ENCODE measurements around the gene RABGAP1.
A peak's percentile ranks its signal among the peaks of the same experiment; 100 is the strongest.

The RABGAP1 gene

DNA sequence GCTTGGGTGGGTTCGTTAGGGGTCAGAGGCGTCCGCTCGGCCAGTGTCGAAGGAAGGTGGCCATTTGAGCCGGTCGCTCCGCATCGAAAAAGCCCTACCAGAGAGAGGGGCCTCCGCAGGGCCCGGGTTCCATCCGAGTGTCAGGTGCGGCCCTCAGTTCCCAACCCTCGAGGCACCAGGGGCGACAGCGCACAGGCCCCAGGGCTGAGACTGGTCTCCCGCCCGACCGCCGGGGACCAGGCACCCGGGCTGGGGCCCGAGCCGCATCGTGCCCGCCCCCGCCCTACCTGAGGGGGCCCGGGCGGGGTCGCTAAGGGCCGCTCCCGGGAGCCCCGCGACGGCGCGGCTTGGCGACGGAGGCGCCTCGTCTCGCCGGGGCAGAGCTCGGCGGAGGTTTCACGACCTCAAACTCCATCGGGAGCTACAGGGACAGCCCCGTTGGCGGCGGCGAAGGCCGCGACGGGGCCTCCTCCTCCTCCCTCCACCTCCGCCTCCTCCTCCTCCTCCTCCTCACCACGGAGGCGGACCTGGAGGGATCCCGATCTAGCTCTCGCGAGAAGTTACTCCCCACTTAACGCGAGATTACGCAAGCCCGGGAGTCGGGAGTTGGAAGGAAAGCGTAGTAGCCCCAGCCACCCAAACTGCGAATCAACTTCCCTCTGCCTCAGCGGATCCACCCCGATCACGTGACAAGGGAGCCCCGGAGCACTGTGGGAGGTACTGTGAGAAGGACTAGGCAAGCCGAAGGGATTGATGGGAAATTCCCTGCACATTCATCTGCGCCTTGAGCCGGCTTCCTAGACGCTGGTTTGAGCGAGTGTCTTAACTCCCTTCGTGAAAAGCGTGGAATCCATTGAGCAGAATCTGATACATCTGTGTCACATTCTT, 35.8 kb upstream of the RABGAP1 start, which contains the start of gene RC3H2 (continued):
- TF ChIP-seq, protein P1, sequence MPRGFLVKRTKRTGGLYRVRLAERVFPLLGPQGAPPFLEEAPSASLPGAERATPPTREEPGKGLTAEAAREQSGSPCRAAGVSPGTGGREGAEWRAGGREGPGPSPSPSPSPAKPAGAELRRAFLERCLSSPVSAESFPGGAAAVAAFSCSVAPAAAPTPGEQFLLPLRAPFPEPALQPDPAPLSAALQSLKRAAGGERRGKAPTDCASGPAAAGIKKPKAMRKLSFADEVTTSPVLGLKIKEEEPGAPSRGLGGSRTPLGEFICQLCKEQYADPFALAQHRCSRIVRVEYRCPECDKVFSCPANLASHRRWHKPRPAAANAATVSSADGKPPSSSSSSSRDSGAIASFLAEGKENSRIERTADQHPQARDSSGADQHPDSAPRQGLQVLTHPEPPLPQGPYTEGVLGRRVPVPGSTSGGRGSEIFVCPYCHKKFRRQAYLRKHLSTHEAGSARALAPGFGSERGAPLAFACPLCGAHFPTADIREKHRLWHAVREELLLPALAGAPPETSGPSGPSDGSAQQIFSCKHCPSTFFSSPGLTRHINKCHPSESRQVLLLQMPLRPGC (tag by site-specific recombination; IDR thresholded peaks at IDR 0.05) = no peak
- TF ChIP-seq ZNF19 (tag by site-specific recombination; IDR thresholded peaks at IDR 0.05; ENCODE audit: low read depth) (no peak), ZNF561 (tag by site-specific recombination; IDR thresholded peaks at IDR 0.05; ENCODE audit: borderline replicate concordance) (peak; percentile 62; the same call in 1 of the 2 replicates), ZNF423 (tag by site-specific recombination; IDR thresholded peaks at IDR 0.05) (no peak), ZNF664 (tag by site-specific recombination; IDR thresholded peaks at IDR 0.05) (no peak), ZNF37A (tag by site-specific recombination; IDR thresholded peaks at IDR 0.05) (no peak), ZNF416 (tag by site-specific recombination; IDR thresholded peaks at IDR 0.05) (no peak), ZNF132 (tag by site-specific recombination; IDR thresholded peaks at IDR 0.05; ENCODE audit: borderline replicate concordance) (no peak), ZNF549 (tag by site-specific recombination; IDR thresholded peaks at IDR 0.05) (no peak), ZSCAN30 (tag by site-specific recombination; IDR thresholded peaks at IDR 0.05) (peak; percentile 60; the same call in 1 of the 2 replicates), ZNF830 (tag by site-specific recombination; IDR thresholded peaks at IDR 0.05; ENCODE audit: low read depth) (no peak), ZNF433 (tag by site-specific recombination; IDR thresholded peaks at IDR 0.05; ENCODE audit: low read depth) (no peak), ZNF169 (tag by site-specific recombination; IDR thresholded peaks at IDR 0.05) (no peak), OSR2 (tag by site-specific recombination; IDR thresholded peaks at IDR 0.05) (no peak), ZNF2 (tag by site-specific recombination; IDR thresholded peaks at IDR 0.05) (no peak), ZNF394 (tag by site-specific recombination; IDR thresholded peaks at IDR 0.05; ENCODE audit: borderline replicate concordance) (no peak), ZIC2 (tag by site-specific recombination; IDR thresholded peaks at IDR 0.05) (no peak), ZFHX2 (tag by site-specific recombination; conservative IDR thresholded peaks at IDR 0.05) (peak; percentile 98), ZNF791 (tag by site-specific recombination; IDR thresholded peaks at IDR 0.05) (no peak), ZNF544 (tag by site-specific recombination; IDR thresholded peaks at IDR 0.05) (no peak), ZNF23 (tag by site-specific recombination; IDR thresholded peaks at IDR 0.05; ENCODE audit: borderline replicate concordance) (no peak), ZFP41 (tag by site-specific recombination; IDR thresholded peaks at IDR 0.05; ENCODE audit: borderline replicate concordance) (no peak), ZNF792 (tag by site-specific recombination; IDR thresholded peaks at IDR 0.05) (no peak), SP2 (tag by site-specific recombination; IDR thresholded peaks at IDR 0.05) (peak; percentile 83), ZNF785 (tag by site-specific recombination; IDR thresholded peaks at IDR 0.05) (no peak), ZNF76 (tag by site-specific recombination; IDR thresholded peaks at IDR 0.05; ENCODE audit: borderline replicate concordance, low read depth) (peak; percentile 95), SETDB1 (IDR thresholded peaks at IDR 0.05; ENCODE audit: insufficient read length, low read length) (no peak)
- TF ChIP-seq, protein P2, sequence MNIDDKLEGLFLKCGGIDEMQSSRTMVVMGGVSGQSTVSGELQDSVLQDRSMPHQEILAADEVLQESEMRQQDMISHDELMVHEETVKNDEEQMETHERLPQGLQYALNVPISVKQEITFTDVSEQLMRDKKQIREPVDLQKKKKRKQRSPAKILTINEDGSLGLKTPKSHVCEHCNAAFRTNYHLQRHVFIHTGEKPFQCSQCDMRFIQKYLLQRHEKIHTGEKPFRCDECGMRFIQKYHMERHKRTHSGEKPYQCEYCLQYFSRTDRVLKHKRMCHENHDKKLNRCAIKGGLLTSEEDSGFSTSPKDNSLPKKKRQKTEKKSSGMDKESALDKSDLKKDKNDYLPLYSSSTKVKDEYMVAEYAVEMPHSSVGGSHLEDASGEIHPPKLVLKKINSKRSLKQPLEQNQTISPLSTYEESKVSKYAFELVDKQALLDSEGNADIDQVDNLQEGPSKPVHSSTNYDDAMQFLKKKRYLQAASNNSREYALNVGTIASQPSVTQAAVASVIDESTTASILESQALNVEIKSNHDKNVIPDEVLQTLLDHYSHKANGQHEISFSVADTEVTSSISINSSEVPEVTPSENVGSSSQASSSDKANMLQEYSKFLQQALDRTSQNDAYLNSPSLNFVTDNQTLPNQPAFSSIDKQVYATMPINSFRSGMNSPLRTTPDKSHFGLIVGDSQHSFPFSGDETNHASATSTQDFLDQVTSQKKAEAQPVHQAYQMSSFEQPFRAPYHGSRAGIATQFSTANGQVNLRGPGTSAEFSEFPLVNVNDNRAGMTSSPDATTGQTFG (tag by site-specific recombination; IDR thresholded peaks at IDR 0.05; ENCODE audit: borderline replicate concordance) = no peak
- TF ChIP-seq, protein P3, sequence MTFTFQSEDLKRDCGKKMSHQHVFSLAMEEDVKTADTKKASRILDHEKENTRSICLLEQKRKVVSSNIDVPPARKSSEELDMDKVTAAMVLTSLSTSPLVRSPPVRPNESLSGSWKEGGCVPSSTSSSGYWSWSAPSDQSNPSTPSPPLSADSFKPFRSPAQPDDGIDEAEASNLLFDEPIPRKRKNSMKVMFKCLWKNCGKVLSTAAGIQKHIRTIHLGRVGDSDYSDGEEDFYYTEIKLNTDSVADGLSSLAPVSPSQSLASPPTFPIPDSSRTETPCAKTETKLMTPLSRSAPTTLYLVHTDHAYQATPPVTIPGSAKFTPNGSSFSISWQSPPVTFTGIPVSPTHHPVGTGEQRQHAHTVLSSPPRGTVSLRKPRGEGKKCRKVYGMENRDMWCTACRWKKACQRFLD (tag by site-specific recombination; IDR thresholded peaks at IDR 0.05) = no peak
- TF ChIP-seq, protein P4, sequence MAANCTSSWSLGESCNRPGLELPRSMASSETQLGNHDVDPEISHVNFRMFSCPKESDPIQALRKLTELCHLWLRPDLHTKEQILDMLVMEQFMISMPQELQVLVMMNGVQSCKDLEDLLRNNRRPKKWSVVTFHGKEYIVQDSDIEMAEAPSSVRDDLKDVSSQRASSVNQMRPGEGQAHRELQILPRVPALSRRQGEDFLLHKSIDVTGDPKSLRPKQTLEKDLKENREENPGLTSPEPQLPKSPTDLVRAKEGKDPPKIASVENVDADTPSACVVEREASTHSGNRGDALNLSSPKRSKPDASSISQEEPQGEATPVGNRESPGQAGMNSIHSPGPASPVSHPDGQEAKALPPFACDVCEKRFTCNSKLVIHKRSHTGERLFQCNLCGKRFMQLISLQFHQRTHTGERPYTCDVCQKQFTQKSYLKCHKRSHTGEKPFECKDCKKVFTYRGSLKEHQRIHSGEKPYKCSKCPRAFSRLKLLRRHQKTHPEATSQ (tag by site-specific recombination; IDR thresholded peaks at IDR 0.05) = no peak
- TF ChIP-seq, protein P5, sequence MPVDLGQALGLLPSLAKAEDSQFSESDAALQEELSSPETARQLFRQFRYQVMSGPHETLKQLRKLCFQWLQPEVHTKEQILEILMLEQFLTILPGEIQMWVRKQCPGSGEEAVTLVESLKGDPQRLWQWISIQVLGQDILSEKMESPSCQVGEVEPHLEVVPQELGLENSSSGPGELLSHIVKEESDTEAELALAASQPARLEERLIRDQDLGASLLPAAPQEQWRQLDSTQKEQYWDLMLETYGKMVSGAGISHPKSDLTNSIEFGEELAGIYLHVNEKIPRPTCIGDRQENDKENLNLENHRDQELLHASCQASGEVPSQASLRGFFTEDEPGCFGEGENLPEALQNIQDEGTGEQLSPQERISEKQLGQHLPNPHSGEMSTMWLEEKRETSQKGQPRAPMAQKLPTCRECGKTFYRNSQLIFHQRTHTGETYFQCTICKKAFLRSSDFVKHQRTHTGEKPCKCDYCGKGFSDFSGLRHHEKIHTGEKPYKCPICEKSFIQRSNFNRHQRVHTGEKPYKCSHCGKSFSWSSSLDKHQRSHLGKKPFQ (tag by site-specific recombination; IDR thresholded peaks at IDR 0.05) = no peak

Measured in HEK293 (cell line).